ENCODE measurements around the gene EXOSC9.
"Not testable (repeated sequence)": the region's sequence is repeated elsewhere in the genome, so short reads cannot be mapped to it uniquely, and the experiment has no call there.

EXOSC9 gene, protein sequence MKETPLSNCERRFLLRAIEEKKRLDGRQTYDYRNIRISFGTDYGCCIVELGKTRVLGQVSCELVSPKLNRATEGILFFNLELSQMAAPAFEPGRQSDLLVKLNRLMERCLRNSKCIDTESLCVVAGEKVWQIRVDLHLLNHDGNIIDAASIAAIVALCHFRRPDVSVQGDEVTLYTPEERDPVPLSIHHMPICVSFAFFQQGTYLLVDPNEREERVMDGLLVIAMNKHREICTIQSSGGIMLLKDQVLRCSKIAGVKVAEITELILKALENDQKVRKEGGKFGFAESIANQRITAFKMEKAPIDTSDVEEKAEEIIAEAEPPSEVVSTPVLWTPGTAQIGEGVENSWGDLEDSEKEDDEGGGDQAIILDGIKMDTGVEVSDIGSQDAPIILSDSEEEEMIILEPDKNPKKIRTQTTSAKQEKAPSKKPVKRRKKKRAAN

DNA sequence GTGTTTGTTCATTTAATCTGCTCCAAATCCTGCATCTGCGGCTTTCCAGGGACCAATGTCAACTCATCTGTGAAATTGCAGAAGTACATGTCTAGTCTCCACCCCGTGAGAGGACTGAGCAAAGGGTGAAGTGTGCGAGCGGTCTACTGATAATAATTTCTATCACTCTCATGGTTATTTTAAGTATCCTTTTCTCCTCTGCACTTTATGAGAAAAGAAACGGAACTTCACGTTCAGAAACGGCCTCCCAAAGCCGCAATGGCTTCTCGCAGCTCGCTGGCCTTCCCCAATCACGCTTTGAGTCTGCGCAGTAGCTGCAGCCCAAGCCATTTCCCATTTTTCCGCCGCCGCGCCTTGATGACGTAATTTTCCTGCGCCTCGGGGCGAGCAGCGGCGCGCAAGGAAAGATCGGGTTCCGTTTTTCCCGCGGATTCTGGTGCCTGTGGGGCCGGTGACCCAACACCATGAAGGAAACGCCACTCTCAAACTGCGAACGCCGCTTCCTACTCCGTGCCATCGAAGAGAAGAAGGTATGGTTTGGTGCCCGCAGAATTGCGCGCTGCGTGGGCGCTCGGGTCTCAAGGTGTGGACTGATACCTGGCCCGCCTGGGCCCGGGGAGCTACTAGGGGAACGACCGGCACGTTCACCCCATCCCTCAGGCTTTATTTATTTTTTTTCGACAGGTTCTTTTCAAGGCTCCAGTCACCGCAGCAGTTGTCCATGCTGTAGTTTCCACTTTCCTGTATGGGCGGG lies at the start of gene EXOSC9:
EXOSC9 (plus strand) TSS at position 363 of the 754 bp plus-strand sequence; CDS start at position 465, 102 bp downstream.
- H3K27ac ChIP-seq (ENCODE audit: low read depth, low read length) = peak within 1 kb of the TSS; percentile 86
- peaks cover 15% of the 10 kb centered on the region for H3K4me1 ChIP-seq (ENCODE audit: control insufficient read depth, insufficient read depth, low read length)
- no peaks in the 10 kb centered on the region for H3K9me3 ChIP-seq (ENCODE audit: control insufficient read depth, insufficient read depth, low read depth, low read length)
- peak within 1 kb of the TSS; percentile 98 for H3K9ac ChIP-seq (ENCODE audit: low read length)
- no peaks in the 10 kb centered on the region for H3K27me3 ChIP-seq (ENCODE audit: control insufficient read depth, insufficient read depth, low read length)
- peak within 1 kb of the TSS; percentile 88 for H3K4me3 ChIP-seq (ENCODE audit: low read depth, low read length)
- peaks cover 37% of the 10 kb centered on the region for H3K36me3 ChIP-seq (ENCODE audit: control insufficient read depth, insufficient read depth, low read length)

DNA sequence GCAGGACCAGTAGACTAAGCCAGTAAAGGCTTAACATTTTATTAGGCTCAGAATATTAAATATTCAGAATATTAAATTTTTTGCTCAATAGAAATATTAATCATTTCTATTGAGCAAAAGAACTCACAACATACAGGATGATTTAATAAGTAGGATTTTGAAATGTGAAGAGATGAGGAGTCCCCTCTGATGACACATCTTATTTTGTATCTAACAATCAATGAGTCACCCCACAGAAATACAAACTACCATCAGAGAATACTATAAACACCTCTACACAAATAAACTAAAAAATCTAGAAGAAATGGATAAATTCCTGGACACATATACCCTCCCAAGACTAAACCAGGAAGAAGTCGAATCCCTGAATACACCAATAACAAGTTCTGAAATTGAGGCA lies 49.0 kb upstream of the EXOSC9 start:
- H3K27ac ChIP-seq (ENCODE audit: low read depth, low read length); H3K36me3 ChIP-seq (ENCODE audit: control insufficient read depth, insufficient read depth, low read length); H3K9me3 ChIP-seq (ENCODE audit: control insufficient read depth, insufficient read depth, low read depth, low read length); H3K27me3 ChIP-seq (ENCODE audit: control insufficient read depth, insufficient read depth, low read length); H3K9ac ChIP-seq (ENCODE audit: low read length); H3K4me3 ChIP-seq (ENCODE audit: low read depth, low read length): not testable (repeated sequence)
- H3K4me1 ChIP-seq (ENCODE audit: control insufficient read depth, insufficient read depth, low read length) = peaks cover 21% of the 10 kb centered on the region

DNA sequence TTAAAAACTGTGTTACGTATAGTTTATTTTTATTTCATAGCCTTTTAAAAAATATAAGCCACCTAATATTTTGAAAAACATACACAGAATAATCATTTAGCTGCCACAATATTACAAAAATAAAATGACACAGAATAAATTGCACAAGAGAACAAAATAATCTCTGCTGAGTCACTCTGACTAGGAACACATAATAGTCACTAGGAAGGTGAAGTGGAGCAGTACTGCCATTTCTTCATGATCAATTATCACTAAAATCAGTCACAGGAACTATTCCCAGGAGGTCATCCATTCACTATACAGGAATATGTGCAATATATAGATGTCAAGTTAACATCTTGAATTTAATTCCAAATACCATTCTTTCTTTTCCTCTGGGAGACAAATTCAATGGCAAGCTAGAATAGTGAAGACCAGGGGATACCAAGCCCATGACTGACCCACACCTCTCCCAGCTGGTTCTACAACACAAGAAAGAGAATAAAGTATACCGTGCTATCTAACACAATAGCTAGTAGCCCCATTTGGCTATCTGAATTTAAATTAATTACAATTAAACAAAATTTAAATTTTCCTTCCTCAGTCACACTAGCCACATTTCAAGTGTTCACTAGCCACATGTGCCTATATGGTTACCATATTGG lies 42.1 kb upstream of the EXOSC9 start:
- Histone ChIP-seq H3K4me3 (ENCODE audit: low read depth, low read length) (no peak overlapping the region), H3K36me3 (ENCODE audit: control insufficient read depth, insufficient read depth, low read length) (no peaks in the 10 kb centered on the region), H3K9me3 (ENCODE audit: control insufficient read depth, insufficient read depth, low read depth, low read length) (no peaks in the 10 kb centered on the region), H3K27ac (ENCODE audit: low read depth, low read length) (no peak overlapping the region), H3K27me3 (ENCODE audit: control insufficient read depth, insufficient read depth, low read length) (peaks cover 32% of the 10 kb centered on the region), H3K9ac (ENCODE audit: low read length) (no peak overlapping the region), H3K4me1 (ENCODE audit: control insufficient read depth, insufficient read depth, low read length) (peaks cover 7% of the 10 kb centered on the region)

DNA sequence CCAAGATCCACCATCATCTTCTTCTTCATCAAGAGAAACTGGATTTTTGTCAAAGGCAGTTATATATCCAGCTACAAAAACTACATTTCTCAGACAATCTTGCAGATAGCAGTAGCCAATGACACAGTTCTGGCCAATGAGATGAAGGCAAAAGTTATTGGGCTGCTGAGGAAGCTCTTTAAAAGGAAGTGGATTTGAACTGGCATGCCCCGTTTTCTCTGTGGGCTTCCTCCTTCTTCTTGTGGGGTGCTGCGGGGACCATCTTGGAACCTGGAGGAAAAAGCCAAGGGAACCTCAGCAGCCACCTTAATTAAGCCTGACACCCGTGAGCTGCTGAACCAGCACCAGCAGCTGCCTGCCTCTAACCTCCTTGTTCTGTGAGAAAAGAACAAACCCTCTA lies 40.9 kb upstream of the EXOSC9 start:
- Histone ChIP-seq H3K4me3 (ENCODE audit: low read depth, low read length) (no peak overlapping the region), H3K9ac (ENCODE audit: low read length) (no peak overlapping the region), H3K4me1 (ENCODE audit: control insufficient read depth, insufficient read depth, low read length) (peaks cover 9% of the 10 kb centered on the region), H3K36me3 (ENCODE audit: control insufficient read depth, insufficient read depth, low read length) (no peaks in the 10 kb centered on the region), H3K27me3 (ENCODE audit: control insufficient read depth, insufficient read depth, low read length) (peaks cover 44% of the 10 kb centered on the region), H3K27ac (ENCODE audit: low read depth, low read length) (no peak overlapping the region), H3K9me3 (ENCODE audit: control insufficient read depth, insufficient read depth, low read depth, low read length) (no peaks in the 10 kb centered on the region)

DNA sequence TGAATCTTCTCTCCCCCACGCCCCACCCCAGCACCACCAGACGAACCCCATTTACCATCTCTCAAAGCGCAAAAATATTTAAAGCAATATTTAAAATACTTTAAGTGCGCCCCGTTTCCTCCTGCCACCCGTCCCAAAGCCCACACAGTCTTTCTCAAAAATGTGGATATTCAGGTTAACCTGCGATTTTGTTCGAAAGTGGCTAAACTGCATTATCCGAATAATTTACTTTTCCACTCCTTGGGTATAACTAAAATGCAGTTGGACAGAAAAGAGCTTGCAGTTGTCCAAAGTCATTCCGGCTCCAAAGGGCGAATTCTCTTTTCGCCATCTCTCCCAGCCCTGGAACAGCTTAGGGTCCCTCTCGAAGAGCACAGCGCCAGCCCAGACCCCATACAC lies 36.8 kb upstream of the EXOSC9 start:
- Histone ChIP-seq H3K27me3 (ENCODE audit: control insufficient read depth, insufficient read depth, low read length) (peaks cover 76% of the 10 kb centered on the region), H3K27ac (ENCODE audit: low read depth, low read length) (no peak overlapping the region), H3K4me1 (ENCODE audit: control insufficient read depth, insufficient read depth, low read length) (peaks cover 17% of the 10 kb centered on the region), H3K9me3 (ENCODE audit: control insufficient read depth, insufficient read depth, low read depth, low read length) (no peaks in the 10 kb centered on the region), H3K9ac (ENCODE audit: low read length) (peak overlapping the region; percentile 78), H3K36me3 (ENCODE audit: control insufficient read depth, insufficient read depth, low read length) (no peaks in the 10 kb centered on the region), H3K4me3 (ENCODE audit: low read depth, low read length) (peak overlapping the region; percentile 71)

DNA sequence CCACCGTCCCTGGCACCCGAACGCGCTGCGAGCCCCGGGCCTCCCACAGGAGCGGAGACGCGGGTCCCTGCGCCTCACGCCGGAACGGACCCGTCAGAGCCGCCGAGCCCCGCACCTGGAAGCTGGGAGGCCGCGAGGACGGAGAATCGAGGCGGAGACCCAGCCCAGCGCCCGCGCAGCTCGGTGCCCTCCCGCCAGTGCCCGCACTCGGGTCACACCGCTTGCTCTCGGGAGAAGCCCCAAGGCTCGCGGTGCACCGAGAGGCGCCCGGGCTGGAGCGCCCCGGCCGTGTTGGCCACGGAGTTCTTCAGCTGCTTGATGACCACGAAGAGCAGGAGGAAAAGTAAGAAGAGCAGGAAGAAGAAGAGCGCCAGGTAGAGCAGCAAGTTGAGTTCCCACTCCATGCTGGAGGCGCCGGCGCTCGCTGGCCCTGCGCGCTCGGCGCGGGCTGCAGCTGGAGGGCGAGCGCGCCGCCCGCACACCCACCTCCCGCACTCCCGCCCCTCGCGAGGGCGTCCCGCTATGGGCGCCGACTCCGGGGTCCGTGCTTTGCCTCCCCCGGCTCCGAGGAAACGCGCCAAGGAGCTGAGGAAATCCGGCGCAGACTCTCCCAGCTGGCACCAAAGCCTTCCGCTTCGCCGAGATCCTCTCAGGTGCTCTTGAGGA lies 36.3 kb upstream of the EXOSC9 start, which contains the start of gene SMIM43:
SMIM43 (minus strand) TSS at position 463 of the 666 bp plus-strand sequence; CDS start at position 404, 59 bp downstream.
- H3K4me1 ChIP-seq (ENCODE audit: control insufficient read depth, insufficient read depth, low read length) = peaks cover 17% of the 10 kb centered on the region
- no peak within 1 kb of the TSS for H3K27ac ChIP-seq (ENCODE audit: low read depth, low read length)
- H3K4me3 ChIP-seq (ENCODE audit: low read depth, low read length) = peak within 1 kb of the TSS; percentile 71
- H3K9me3 ChIP-seq (ENCODE audit: control insufficient read depth, insufficient read depth, low read depth, low read length) = no peaks in the 10 kb centered on the region
- peak within 1 kb of the TSS; percentile 78 for H3K9ac ChIP-seq (ENCODE audit: low read length)
- no peaks in the 10 kb centered on the region for H3K36me3 ChIP-seq (ENCODE audit: control insufficient read depth, insufficient read depth, low read length)
- peaks cover 76% of the 10 kb centered on the region for H3K27me3 ChIP-seq (ENCODE audit: control insufficient read depth, insufficient read depth, low read length)

DNA sequence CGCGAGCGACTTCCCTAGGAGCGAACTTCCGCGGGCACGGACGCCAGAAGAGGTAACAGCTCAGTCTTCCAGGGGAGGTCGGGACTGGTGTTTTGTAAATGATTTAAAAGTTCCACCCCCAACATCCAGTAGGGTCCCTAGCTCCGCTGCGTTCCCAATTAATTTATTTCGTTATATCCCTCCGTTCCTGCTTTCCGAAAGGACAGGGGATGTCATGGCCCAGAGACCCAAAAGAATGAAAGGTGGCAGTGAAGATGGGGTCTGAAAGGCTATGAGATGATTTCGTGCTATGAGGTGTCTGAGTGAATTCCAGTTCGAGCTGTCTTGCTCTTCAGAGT lies 35.8 kb upstream of the EXOSC9 start:
- Histone ChIP-seq H3K9ac (ENCODE audit: low read length) (peak overlapping the region; percentile 78), H3K4me3 (ENCODE audit: low read depth, low read length) (peak overlapping the region; percentile 71), H3K4me1 (ENCODE audit: control insufficient read depth, insufficient read depth, low read length) (peaks cover 17% of the 10 kb centered on the region), H3K36me3 (ENCODE audit: control insufficient read depth, insufficient read depth, low read length) (no peaks in the 10 kb centered on the region), H3K27ac (ENCODE audit: low read depth, low read length) (no peak overlapping the region), H3K9me3 (ENCODE audit: control insufficient read depth, insufficient read depth, low read depth, low read length) (no peaks in the 10 kb centered on the region), H3K27me3 (ENCODE audit: control insufficient read depth, insufficient read depth, low read length) (peaks cover 71% of the 10 kb centered on the region)

DNA sequence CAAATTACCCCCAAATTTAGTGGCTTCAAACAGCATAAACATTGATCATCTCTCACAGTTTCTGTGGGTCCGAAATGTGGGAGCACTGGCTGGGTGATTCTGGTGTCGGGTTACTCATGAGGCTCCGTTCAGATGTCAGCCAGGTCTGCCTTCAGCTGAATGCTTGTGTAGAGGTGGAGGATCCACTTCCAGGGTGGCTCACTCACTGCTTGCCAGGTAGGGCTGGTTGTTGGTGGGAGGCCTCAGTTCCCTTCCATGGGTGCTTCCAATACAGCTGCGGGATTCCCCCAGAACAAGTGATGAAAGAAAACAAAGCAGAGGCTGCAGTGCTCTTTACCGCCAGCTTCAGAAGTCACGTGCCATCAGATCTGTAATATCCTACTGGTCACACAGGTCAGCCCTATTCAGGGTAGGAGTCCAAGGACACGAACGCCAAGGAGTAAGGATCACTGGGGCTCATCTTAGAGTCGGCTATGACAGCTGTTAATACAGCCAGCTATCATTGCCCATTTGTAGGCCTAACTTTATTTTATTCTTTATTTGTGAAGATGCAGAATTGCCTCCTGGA lies 35.1 kb upstream of the EXOSC9 start:
- H3K27me3 ChIP-seq (ENCODE audit: control insufficient read depth, insufficient read depth, low read length) = peaks cover 70% of the 10 kb centered on the region
- no peaks in the 10 kb centered on the region for H3K36me3 ChIP-seq (ENCODE audit: control insufficient read depth, insufficient read depth, low read length)
- peak overlapping the region; percentile 71 for H3K4me3 ChIP-seq (ENCODE audit: low read depth, low read length)

DNA sequence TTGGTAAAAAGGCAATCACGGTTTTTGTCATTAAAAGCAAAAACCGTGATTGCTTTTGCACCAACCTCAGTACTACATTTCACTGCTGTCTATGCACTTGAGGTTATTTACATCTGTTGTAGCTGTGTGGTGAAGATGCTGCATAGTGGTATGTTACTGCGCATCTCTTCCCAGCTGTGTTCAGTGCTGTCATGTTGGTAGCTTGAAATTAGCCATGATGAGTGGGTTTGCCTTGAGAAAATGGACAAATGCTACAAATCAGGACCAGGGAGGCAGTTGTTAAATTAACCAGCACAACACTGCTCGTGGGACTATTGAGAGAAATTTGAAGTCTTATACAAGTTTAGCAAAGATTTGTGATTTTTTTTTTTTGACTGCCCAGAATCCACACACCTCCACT lies 34.0 kb upstream of the EXOSC9 start:
- H3K4me3 ChIP-seq (ENCODE audit: low read depth, low read length) = no peak overlapping the region
- no peak overlapping the region for H3K9ac ChIP-seq (ENCODE audit: low read length)
- H3K36me3 ChIP-seq (ENCODE audit: control insufficient read depth, insufficient read depth, low read length) = no peaks in the 10 kb centered on the region
- H3K27me3 ChIP-seq (ENCODE audit: control insufficient read depth, insufficient read depth, low read length) = peaks cover 63% of the 10 kb centered on the region
- H3K4me1 ChIP-seq (ENCODE audit: control insufficient read depth, insufficient read depth, low read length) = peaks cover 17% of the 10 kb centered on the region
- H3K27ac ChIP-seq (ENCODE audit: low read depth, low read length) = no peak overlapping the region
- no peaks in the 10 kb centered on the region for H3K9me3 ChIP-seq (ENCODE audit: control insufficient read depth, insufficient read depth, low read depth, low read length)

More for the DNA sequence above, 35.1 kb upstream of the EXOSC9 start:
- Histone ChIP-seq H3K9me3 (ENCODE audit: control insufficient read depth, insufficient read depth, low read depth, low read length) (no peaks in the 10 kb centered on the region), H3K4me1 (ENCODE audit: control insufficient read depth, insufficient read depth, low read length) (peaks cover 17% of the 10 kb centered on the region), H3K9ac (ENCODE audit: low read length) (no peak overlapping the region), H3K27ac (ENCODE audit: low read depth, low read length) (no peak overlapping the region)

DNA sequence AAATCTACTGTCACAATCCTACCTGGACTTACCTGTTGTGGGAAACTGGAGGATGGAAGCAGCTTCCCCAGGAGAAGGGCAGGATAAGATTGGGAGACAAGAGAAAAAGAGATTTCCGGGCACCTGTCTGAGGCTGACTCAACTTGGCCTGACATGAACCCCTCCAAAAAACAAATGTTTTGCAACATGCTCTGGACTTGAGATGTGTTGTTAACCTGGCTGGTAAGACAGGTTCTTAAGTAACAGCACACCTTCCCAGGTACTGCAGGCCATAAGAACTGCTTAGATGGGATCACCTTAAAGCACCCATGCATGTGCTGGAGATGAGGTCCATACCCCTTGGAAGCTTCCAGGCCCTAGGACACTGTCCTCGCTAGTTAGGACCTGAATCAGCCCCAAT lies 31.8 kb upstream of the EXOSC9 start:
- Histone ChIP-seq H3K27ac (ENCODE audit: low read depth, low read length) (no peak overlapping the region), H3K4me1 (ENCODE audit: control insufficient read depth, insufficient read depth, low read length) (peaks cover 13% of the 10 kb centered on the region), H3K36me3 (ENCODE audit: control insufficient read depth, insufficient read depth, low read length) (no peaks in the 10 kb centered on the region), H3K9me3 (ENCODE audit: control insufficient read depth, insufficient read depth, low read depth, low read length) (no peaks in the 10 kb centered on the region), H3K27me3 (ENCODE audit: control insufficient read depth, insufficient read depth, low read length) (peaks cover 41% of the 10 kb centered on the region), H3K9ac (ENCODE audit: low read length) (no peak overlapping the region), H3K4me3 (ENCODE audit: low read depth, low read length) (no peak overlapping the region)
